Tibial nerve (tissue), 3 donors: Measurements from ENCODE around the gene SRP19.

Source experiments
- CTCF ChIP-seq, 5 experiments: fragments of 200-600 bp in 3 of 5; fragments of 450-650 bp in 2 of 5; sonication (generic) in 3 of 5; IDR thresholded peaks; one replicate each; pipeline ENCODE4 v1.5.1; 2016 to 2019; ENCODE audit warnings: antibody characterized with exemption in 5 of 5, mild to moderate bottlenecking in 3 of 5, moderate library complexity in 2 of 5
- POLR2A ChIP-seq, 2 donors: fragments of 450-650 bp; IDR thresholded peaks; one replicate each; pipeline ENCODE4 v1.6.1; 2017; ENCODE audit warnings: antibody characterized with exemption in 2 of 2, mild to moderate bottlenecking in 2 of 2, moderate library complexity in 2 of 2

- TF ChIP-seq POLR2A (IDR thresholded peaks at IDR 0.05), result no peak
- TF ChIP-seq CTCF (IDR thresholded peaks at IDR 0.05), result no peak
Observed at GRCh38 chr5:112833971-112834370, 27.1 kb upstream of the SRP19 start.
